Measurements from ENCODE around the gene STT3B. TPM values are rescaled to one million over a fixed set of nuclear protein-coding genes. Genes with fewer than 3 reads are reported as not detected.

The STT3B gene
- total RNA-seq, 1 donor from 2014 or later = 180 TPM

DNA sequence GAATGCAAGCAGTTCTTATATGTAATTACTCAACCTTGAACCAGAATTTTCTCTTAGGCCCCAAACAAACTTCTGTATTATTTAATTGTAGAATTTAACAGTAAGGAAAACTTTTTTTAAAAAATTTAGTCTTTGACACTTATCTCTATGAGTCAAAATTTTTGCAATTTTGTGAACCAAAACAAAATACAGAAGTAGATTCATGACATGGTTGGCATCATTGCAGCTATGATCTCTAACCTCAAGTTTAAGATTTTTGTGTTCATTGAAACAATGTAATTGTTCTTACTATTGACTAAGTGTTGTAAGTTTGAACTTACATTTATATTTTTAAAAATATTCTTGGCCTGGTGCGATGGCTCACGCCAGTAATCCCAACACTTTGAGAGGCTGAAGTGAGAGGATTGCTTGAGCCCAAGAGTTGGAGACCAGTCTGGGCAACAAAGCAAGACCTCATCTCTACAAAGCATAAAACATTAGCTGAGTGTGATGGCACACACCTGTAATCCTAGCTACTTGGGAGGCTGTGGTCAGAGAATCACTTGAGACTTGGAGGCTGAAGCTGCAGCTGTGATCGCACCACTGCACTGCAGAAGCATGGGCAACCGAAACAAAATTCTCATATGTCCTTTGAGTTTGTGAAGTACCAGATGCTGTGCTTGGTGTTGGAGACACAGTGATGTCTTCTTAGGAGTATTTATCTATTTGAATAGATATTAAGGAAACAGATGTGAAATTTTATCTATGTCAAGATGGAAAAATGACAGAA is 39.7 kb downstream of the STT3B start:
- Mint-ChIP-seq H3K9me3 (peaks cover 9% of the 10 kb centered on the region), H3K27ac (no peak overlapping the region), H3K36me3 (peaks cover 14% of the 10 kb centered on the region), H3K4me3 (no peak overlapping the region), H3K4me1 (ENCODE audit: unreplicated experiment) (peaks cover 21% of the 10 kb centered on the region), H3K27me3 (no peaks in the 10 kb centered on the region)
- no peak for DNase-seq (ENCODE audit: extremely low spot score, unreplicated experiment)
- TF ChIP-seq, protein P1, sequence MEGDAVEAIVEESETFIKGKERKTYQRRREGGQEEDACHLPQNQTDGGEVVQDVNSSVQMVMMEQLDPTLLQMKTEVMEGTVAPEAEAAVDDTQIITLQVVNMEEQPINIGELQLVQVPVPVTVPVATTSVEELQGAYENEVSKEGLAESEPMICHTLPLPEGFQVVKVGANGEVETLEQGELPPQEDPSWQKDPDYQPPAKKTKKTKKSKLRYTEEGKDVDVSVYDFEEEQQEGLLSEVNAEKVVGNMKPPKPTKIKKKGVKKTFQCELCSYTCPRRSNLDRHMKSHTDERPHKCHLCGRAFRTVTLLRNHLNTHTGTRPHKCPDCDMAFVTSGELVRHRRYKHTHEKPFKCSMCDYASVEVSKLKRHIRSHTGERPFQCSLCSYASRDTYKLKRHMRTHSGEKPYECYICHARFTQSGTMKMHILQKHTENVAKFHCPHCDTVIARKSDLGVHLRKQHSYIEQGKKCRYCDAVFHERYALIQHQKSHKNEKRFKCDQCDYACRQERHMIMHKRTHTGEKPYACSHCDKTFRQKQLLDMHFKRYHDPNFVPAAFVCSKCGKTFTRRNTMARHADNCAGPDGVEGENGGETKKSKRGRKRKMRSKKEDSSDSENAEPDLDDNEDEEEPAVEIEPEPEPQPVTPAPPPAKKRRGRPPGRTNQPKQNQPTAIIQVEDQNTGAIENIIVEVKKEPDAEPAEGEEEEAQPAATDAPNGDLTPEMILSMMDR (conservative IDR thresholded peaks at IDR 0.05) = no peak

DNA sequence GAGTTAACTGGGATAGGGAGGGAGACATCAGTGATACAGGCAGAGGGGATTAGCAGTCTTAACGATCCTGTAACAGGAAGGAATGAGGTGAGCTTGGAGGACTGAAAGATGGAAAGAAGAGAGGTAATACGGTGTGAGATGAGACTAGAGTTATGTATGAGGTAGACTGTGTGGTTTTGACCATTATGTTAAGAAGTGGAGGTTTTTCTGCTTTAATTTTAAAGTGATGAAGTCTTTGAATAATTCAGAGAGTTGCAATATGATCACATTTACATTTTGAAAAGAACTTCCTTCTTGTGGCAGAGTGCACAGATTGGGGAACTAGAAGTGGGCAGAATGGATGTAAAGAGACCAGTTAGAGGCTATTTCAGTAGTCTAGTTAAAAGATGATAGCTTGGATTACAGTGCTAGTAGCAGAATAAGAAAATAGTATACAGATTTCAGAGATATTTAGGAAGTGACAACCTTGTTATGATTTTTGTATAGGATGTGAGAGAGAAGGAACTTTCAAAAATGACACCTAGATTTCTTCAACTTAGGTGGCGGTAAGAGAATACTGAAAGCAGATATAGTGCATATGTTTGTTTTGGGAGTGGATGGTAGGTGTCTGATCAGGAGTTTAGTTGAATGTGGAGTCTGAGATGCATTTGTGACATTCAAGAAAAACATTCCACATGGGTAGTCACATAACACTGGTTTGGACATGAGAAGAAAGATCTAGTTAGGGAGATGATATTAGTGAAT is 40.5 kb downstream of the STT3B start:
- Mint-ChIP-seq H3K4me3 (no peak overlapping the region), H3K4me1 (ENCODE audit: unreplicated experiment) (peaks cover 17% of the 10 kb centered on the region), H3K36me3 (peaks cover 20% of the 10 kb centered on the region), H3K27me3 (no peaks in the 10 kb centered on the region), H3K27ac (no peak overlapping the region), H3K9me3 (peaks cover 9% of the 10 kb centered on the region)
- no peak for DNase-seq (ENCODE audit: extremely low spot score, unreplicated experiment)
- TF ChIP-seq, protein P1 (conservative IDR thresholded peaks at IDR 0.05) = no peak

DNA sequence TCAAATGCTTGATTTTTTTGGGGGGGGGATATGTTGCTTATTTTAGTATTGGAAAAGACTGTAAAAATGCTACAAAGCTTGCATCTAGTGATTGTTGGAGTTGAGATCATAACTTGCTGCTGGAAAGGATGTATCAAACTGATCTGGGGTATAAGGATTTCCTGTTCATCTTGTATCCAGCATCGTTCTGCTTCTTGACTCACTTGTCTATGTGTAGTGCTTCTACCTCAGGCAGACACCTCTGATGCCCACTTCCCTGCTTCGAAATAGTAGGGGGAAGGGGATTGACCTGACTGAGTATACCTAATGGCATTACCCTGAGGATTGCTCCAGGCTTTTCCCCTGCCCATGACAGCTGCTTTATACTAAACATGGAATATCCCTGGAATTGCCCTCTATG is 42.7 kb downstream of the STT3B start:
- Mint-ChIP-seq H3K27me3 (no peaks in the 10 kb centered on the region), H3K27ac (no peak overlapping the region), H3K4me3 (no peak overlapping the region), H3K36me3 (peaks cover 36% of the 10 kb centered on the region), H3K9me3 (peaks cover 6% of the 10 kb centered on the region), H3K4me1 (ENCODE audit: unreplicated experiment) (peaks cover 14% of the 10 kb centered on the region)
- TF ChIP-seq, protein P1 (conservative IDR thresholded peaks at IDR 0.05) = no peak
- DNase-seq (ENCODE audit: extremely low spot score, unreplicated experiment) = no peak

DNA sequence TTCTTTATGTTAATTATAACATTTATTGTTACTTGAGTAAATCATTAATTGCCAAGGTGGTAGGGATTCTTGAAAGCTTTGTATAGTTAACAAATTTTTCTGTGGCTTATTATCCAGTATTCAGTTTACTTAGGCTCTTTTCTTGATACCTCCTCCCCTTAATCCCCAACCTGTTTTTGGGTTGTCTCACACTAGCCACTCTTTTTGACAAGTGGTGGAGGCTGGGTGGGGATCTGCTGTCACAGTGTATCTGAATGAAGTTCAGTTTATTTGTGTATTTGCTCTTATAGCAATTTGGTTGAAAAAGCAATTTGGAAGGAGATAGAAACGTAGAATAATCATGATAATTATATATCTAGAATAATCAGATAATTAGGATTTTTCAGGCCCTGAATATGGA is 43.8 kb downstream of the STT3B start:
- no peak overlapping the region for H3K4me3 Mint-ChIP-seq
- TF ChIP-seq, protein P1 (conservative IDR thresholded peaks at IDR 0.05) = no peak
- peaks cover under 1% of the 10 kb centered on the region for H3K9me3 Mint-ChIP-seq
- peaks cover 39% of the 10 kb centered on the region for H3K36me3 Mint-ChIP-seq
- no peaks in the 10 kb centered on the region for H3K27me3 Mint-ChIP-seq
- DNase-seq (ENCODE audit: extremely low spot score, unreplicated experiment) = no peak
- peaks cover 8% of the 10 kb centered on the region for H3K4me1 Mint-ChIP-seq (ENCODE audit: unreplicated experiment)
- H3K27ac Mint-ChIP-seq = no peak overlapping the region

DNA sequence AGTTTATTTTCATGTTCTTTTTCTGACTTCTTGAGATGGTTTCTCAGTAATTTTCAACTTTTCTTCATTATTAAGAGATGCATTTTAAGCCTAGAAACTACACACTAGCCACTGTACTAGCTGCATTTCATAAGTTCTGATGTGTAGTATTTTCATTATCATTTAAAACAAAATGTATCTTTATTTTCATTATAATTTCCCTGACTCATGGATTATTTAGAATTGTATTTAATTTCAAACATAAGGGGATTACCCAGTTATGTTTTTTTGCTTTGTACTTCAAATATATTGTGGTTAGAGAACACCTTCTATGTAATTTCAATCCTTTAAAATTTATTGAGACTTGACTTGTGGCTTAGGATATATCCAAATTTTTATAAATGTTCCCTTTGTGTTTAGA is 44.5 kb downstream of the STT3B start:
- H3K27ac Mint-ChIP-seq = no peak overlapping the region
- peaks cover 45% of the 10 kb centered on the region for H3K36me3 Mint-ChIP-seq

More for the DNA sequence above, 44.5 kb downstream of the STT3B start:
- H3K9me3 Mint-ChIP-seq = peaks cover 5% of the 10 kb centered on the region
- H3K27me3 Mint-ChIP-seq = no peaks in the 10 kb centered on the region
- no peak for DNase-seq (ENCODE audit: extremely low spot score, unreplicated experiment)
- TF ChIP-seq, protein P1 (conservative IDR thresholded peaks at IDR 0.05) = no peak
- H3K4me3 Mint-ChIP-seq = no peak overlapping the region
- H3K4me1 Mint-ChIP-seq (ENCODE audit: unreplicated experiment) = peaks cover 8% of the 10 kb centered on the region
